GM19193 (cell line): ENCODE measurements around the gene ZNF616.

Source experiments
- POLR2A ChIP-seq: IDR thresholded peaks from 4 replicates; pipeline ENCODE4 v1.6.1; 2011; ENCODE audit not compliant: insufficient read depth, insufficient read length; ENCODE audit errors: extremely low read depth

ZNF616 gene

GRCh38 chr19:52138983-52139251 lies 821 bp downstream of the ZNF616 start:
- no peak for TF ChIP-seq POLR2A

GRCh38 chr19:52138278-52138982 lies 1.3 kb downstream of the ZNF616 start:
- TF ChIP-seq POLR2A: no peak

- TF ChIP-seq POLR2A: no peak
Measured at GRCh38 chr19:52120286-52120685, 19.5 kb downstream of the ZNF616 start.

GRCh38 chr19:52115526-52116053 lies 24.1 kb downstream of the ZNF616 start:
- no peak for TF ChIP-seq POLR2A

GRCh38 chr19:52114691-52115090 lies 25.0 kb downstream of the ZNF616 start:
- no peak for TF ChIP-seq POLR2A

- TF ChIP-seq POLR2A: no peak
Measured at GRCh38 chr19:52112624-52113023, 27.1 kb downstream of the ZNF616 start.

GRCh38 chr19:52110780-52111179 lies 29.0 kb downstream of the ZNF616 start:
- no peak for TF ChIP-seq POLR2A

- no peak for TF ChIP-seq POLR2A
Measured at GRCh38 chr19:52102782-52103181, 37.0 kb downstream of the ZNF616 start.

- TF ChIP-seq POLR2A: no peak
Measured at GRCh38 chr19:52101866-52102562, 37.7 kb downstream of the ZNF616 start.

GRCh38 chr19:52099497-52100138 lies 40.1 kb downstream of the ZNF616 start:
- no peak for TF ChIP-seq POLR2A

- peak; percentile 82 for TF ChIP-seq POLR2A
Measured at GRCh38 chr19:52095172-52096014, 44.3 kb downstream of the ZNF616 start, which contains the start of gene ZNF841. ZNF841 (minus strand) TSS chr19:52095765; CDS start chr19:52084801, 10,964 bp downstream.

GRCh38 chr19:52094526-52095130 lies 45.1 kb downstream of the ZNF616 start:
- TF ChIP-seq POLR2A: no peak

GRCh38 chr19:52086481-52086880 lies 53.3 kb downstream of the ZNF616 start:
- no peak for TF ChIP-seq POLR2A

GRCh38 chr19:52070496-52070895 lies 69.2 kb downstream of the ZNF616 start:
- TF ChIP-seq POLR2A: no peak
